ENCODE data around the gene SUMF2.
"Not testable (repeated sequence)": the region's sequence is repeated elsewhere in the genome, so short reads cannot be mapped to it uniquely, and the experiment has no call there.

Gene SUMF2

GRCh38 chr7:56077681-56078080 lies 13.6 kb downstream of the SUMF2 start:
- no peak for DNase-seq (ENCODE audit: extremely low read depth, low read depth)
- H3K4me3 ChIP-seq (replicated peaks; ENCODE audit: low read depth, low read length) = no peak overlapping the region

GRCh38 chr7:56078196-56078595 lies 14.1 kb downstream of the SUMF2 start:
- DNase-seq (ENCODE audit: extremely low read depth, low read depth) = no peak
- H3K4me3 ChIP-seq (replicated peaks; ENCODE audit: low read depth, low read length) = no peak overlapping the region
- no peak for TF ChIP-seq CTCF (IDR thresholded peaks at IDR 0.05; ENCODE audit: low read depth, low read length, missing control alignments)

More at GRCh38 chr7:56077681-56078080, 13.6 kb downstream of the SUMF2 start:
- no peak for TF ChIP-seq CTCF (IDR thresholded peaks at IDR 0.05; ENCODE audit: low read depth, low read length, missing control alignments)

- H3K4me3 ChIP-seq (replicated peaks; ENCODE audit: low read depth, low read length) = no peak overlapping the region
- peak; percentile 56 for DNase-seq (ENCODE audit: extremely low read depth, low read depth)
- peak; percentile 84 for TF ChIP-seq CTCF (IDR thresholded peaks at IDR 0.05; ENCODE audit: low read depth, low read length, missing control alignments)
Measured at GRCh38 chr7:56079450-56080185, 15.5 kb downstream of the SUMF2 start.

- not testable (repeated sequence) for H3K4me3 ChIP-seq (replicated peaks; ENCODE audit: low read depth, low read length); DNase-seq (ENCODE audit: extremely low read depth, low read depth)
Measured at GRCh38 chr7:56080726-56081435, 16.8 kb downstream of the SUMF2 start.

GRCh38 chr7:56081626-56082340 lies 17.7 kb downstream of the SUMF2 start:
- DNase-seq (ENCODE audit: extremely low read depth, low read depth) = no peak
- no peak overlapping the region for H3K4me3 ChIP-seq (replicated peaks; ENCODE audit: low read depth, low read length)
- TF ChIP-seq CTCF (IDR thresholded peaks at IDR 0.05; ENCODE audit: low read depth, low read length, missing control alignments) = no peak

GRCh38 chr7:56083150-56083785 lies 19.2 kb downstream of the SUMF2 start:
- no peak for TF ChIP-seq CTCF (IDR thresholded peaks at IDR 0.05; ENCODE audit: low read depth, low read length, missing control alignments)
- no peak for DNase-seq (ENCODE audit: extremely low read depth, low read depth)
- no peak overlapping the region for H3K4me3 ChIP-seq (replicated peaks; ENCODE audit: low read depth, low read length)
